AG04449 (cell line): Measurements from ENCODE around the gene KRTAP10-2.

Experiments used
- CTCF ChIA-PET: fragments of 350-600 bp; formaldehyde crosslinking; extraction: SDS; loops from one replicate; lab custom pipeline; 2021; ENCODE audit warnings: antibody characterized with exemption; lab: Yijun Ruan, JAX
- POLR2A ChIA-PET: fragments of 400-600, 350-600 bp; formaldehyde crosslinking; extraction: SDS; loops from one replicate; lab custom pipeline; 2020; ENCODE audit warnings: antibody characterized with exemption, inconsistent platforms; lab: Yijun Ruan, JAX
- DNase-seq: peaks from one replicate; pipeline ENCODE4 v3.0.0-alpha.2; 2010; ENCODE audit warnings: low read depth, low spot score
- H3K4me3 ChIP-seq: 2 replicates; pipeline ENCODE4 v1.5.1; 2011; ENCODE audit warnings: low read depth, mild to moderate bottlenecking, control low read depth, low read length
- CTCF ChIP-seq: IDR thresholded peaks from one replicate; pipeline ENCODE4 v1.5.1; 2011; ENCODE audit warnings: mild to moderate bottlenecking, moderate library complexity, low read length, control low read depth, inconsistent platforms; ENCODE audit not compliant: insufficient read depth; ENCODE audit errors: missing control alignments

Gene KRTAP10-2

DNA sequence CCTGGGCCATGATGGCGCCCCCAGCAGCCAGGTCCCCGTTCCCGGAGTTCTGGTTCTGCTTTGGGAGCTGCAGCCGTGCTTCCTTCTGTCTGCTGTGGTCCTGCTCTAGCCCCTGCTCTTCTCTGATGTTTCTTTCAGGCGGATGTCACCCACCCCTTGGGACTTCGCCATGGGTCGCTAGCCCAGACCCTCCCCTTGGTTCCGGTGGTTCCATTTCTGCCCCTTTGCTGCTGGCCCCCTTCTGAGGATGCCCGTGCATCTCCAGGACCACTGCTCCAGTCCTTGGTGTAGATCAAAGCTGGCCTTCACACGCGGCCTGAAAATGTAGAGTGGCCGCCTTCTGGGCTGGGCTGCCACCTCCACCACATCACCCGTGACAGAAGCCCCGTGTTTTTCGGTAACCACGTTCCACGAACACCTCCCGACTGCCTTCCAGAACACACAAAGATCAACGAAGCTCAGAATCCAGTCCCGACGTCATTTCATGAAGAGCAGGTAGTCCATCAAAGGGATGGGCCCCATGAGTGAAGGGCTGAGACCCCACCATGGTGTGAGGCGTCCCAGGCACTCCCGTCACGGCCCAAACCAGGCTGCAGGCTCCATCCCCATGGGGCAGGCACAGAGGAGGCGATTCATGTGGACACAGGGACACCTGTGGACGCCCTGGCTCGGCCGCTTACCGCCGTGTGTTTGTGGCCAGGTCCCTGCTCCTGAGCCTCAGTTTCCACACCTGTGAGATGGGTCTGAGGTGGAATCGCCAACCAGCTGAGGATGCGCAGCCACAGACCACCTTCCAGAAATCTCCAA, 35.7 kb downstream of the KRTAP10-2 start:
- TF ChIP-seq CTCF: no peak
- DNase-seq: no peak
- ChIA-PET CTCF (interaction anchor here (0.9 to 1.3 kb wide), 2 partner anchors 10 to 278 kb away, joined by 3 to 4 read pairs; no protein-coding TSS in a partner anchor), POLR2A (no interaction called here)
- no peak overlapping the region for H3K4me3 ChIP-seq

DNA sequence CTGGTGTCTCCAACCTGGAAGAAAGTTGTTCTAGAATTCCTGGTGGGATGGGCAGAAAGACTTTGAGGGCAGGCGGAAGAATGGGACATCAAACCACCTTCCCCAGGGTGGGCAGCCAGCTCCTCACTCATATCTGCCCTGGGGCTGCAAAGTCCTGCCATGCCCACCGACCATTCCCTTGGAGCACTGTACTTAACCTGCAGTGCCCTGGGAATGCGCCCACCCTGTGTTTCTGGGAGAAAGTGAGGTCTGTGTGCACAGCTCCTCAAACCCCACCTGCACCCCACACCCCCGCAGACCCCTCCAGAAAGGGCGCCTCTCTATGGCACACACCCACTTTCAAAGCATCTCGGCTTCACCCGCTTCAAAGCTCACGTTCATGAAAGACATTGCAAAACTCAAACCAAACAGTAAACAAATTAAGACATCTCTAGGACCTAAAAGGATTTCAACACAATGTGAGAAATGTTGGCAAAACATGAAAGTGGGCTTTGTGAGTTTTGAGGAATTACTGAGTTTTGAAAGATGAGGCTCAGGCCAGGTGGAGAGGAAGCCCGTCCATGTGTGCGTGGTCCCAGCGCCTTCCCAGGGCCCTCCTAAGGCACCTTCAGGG, 36.5 kb downstream of the KRTAP10-2 start:
- ChIA-PET POLR2A (no interaction called here), CTCF (interaction anchor here (1.3 kb wide), 1 partner anchor 9 kb away, joined by 4 read pairs; no protein-coding TSS in a partner anchor)
- DNase-seq: no peak
- no peak overlapping the region for H3K4me3 ChIP-seq
- TF ChIP-seq CTCF: no peak

DNA sequence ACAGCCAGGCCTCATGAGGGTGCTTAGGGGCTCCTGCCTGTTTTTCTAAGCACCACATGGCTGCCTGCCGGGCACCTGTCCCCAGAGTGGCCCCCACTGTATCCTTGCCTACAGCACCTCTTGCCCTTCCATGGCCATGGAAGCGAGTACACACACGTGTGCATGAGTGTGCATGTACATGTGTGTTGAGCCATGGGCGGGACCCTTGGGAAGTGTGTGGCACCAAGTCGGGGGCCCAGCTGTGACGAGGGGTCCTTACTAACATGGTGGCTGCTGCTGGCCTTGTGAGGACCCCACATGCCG, 37.1 kb downstream of the KRTAP10-2 start:
- ChIA-PET POLR2A (no interaction called here), CTCF (interaction anchor here (1.3 to 1.7 kb wide), 2 partner anchors 9 to 283 kb away, joined by 3 to 4 read pairs; no protein-coding TSS in a partner anchor)
- no peak for DNase-seq
- no peak overlapping the region for H3K4me3 ChIP-seq
- TF ChIP-seq CTCF: no peak

DNA sequence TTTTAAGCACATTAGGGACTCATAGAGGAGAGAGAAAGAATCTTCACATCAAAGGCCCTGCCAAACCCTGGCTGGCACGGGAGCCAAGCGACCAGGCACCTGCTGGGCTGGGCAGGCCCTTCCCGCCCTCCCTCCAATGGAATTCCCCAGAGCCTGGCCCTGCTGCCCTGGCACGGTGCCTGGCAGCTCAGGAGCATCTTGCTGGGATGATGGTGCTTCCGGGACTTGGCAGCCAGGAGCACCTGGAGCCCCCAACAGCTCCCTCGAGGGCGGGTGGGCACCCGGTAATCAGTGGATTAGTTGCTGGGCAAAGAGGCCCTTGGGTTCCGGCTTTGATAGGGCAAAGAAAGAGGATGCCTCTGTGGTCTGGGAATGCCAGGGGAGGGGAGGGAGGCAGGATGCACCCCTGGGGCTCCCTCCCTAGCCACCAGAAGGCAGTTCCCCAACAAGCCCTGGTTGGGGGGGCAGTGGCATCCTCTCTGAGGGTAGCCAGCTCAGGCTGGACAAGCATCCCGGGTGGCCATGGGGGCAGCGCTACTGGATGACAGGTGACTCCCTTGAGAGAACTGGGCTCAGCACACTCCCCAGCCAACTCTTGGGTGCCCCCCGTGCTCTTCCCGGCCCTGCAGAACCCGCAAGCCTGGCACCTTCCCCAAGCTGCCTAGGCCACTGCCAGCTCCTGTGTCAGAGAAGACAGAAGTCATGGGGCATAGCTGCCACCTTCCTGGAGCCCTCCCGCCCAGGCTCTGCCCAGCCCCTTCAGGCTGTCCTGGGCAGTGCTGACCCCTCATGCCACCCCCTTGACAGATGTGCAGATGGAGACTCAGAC, 37.7 kb downstream of the KRTAP10-2 start:
- POLR2A ChIA-PET: no interaction called here
- TF ChIP-seq CTCF: no peak
- DNase-seq: no peak
- CTCF ChIA-PET: interaction anchor here (1.7 to 4.1 kb wide), 3 partner anchors 229 to 283 kb away, joined by 3 to 37 read pairs (median 6); no protein-coding TSS in a partner anchor
- no peak overlapping the region for H3K4me3 ChIP-seq

DNA sequence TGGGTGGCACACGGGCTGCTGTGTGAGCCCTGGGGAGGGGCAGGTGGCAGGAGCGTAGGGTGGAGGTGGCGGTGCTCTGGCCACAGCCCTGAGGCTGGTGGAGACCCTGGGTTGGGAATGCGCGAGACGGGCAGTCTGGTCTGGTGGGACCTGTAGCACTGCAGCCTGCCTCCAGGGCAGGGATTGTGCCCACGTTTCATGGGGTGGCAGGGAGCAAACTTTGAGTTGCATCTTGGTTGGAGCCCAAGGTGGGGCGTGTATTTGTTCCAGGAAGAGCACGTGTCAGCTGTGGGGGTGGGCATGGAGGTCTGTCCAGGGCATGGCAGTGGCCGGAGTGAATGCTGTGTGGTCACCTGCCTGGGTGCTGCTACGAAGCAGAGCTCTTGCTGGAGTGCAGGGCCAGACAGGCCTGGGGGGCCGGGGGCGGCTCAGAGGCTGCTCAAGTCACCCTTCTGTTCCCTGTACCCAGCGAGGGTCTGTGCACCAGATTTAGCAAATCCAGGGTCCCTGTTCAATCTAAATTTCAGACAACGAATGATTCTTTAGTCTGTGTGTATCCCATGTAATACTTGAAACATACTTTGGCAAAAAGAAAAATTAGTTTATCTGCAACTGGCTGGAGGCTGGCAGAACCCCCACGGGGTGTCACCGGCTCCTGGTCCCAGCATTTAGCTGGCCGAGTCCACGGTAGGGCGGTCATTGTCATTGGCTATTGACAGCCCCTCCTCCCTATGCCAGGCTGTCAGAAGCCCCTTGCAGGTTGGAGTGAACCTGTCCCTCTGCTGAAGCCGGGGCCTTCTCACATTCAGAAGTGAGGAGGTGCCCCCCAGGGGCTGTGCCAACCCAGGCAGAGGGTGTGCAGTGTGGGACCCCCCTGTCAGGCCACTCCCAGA, 38.6 kb downstream of the KRTAP10-2 start:
- TF ChIP-seq CTCF: no peak
- ChIA-PET CTCF (interaction anchor here (1.7 to 4.1 kb wide), 3 partner anchors 229 to 284 kb away, joined by 3 to 37 read pairs (median 6); no protein-coding TSS in a partner anchor), POLR2A (no interaction called here)
- H3K4me3 ChIP-seq: no peak overlapping the region
- no peak for DNase-seq
